ENCODE results near the gene LAMA5. TPM values are rescaled to one million over a fixed set of nuclear protein-coding genes. Genes with fewer than 3 reads are reported as not detected.

LAMA5 gene
- total and polyA plus RNA-seq, 2 experiments from 2014 or later = 201 to 298 TPM

GRCh38 chr20:62291251-62292066, 75.7 kb downstream of the LAMA5 start:
- Histone ChIP-seq H3K4me1 (ENCODE audit: insufficient read depth) (no peaks in the 10 kb centered on the region), H3K4me3 (no peak overlapping the region), H3K79me2 (replicated peaks; ENCODE audit: insufficient read depth) (no peaks in the 10 kb centered on the region), H3F3A (replicated peaks; ENCODE audit: low read depth) (0 out of 2 replicates have a peak, but pooled peaks cover 3% of the 10 kb centered on the region), H3K27me3 (ENCODE audit: insufficient read depth) (no peaks in the 10 kb centered on the region), H3K36me3 (ENCODE audit: insufficient read depth) (no peaks in the 10 kb centered on the region), H4K20me1 (replicated peaks; ENCODE audit: insufficient read depth) (no peaks in the 10 kb centered on the region), H3K9me2 (ENCODE audit: insufficient read depth) (no peaks in the 10 kb centered on the region), H3K4me2 (no peak overlapping the region), H2AFZ (no peak overlapping the region), H3K27ac (ENCODE audit: low read depth) (no peak overlapping the region)
- no peaks in the 10 kb centered on the region for H3K9me3 Mint-ChIP-seq
- H3K4me3 Mint-ChIP-seq = no peak overlapping the region
- H3K27ac Mint-ChIP-seq = no peak overlapping the region
- peaks cover 37% of the 10 kb centered on the region for H3K36me3 Mint-ChIP-seq (ENCODE audit: low read depth)
- DNase-seq (ENCODE audit: low spot score) (no peak), ATAC-seq (no peak)
- H3K27me3 Mint-ChIP-seq (ENCODE audit: insufficient read depth, low read depth, poor library complexity) = peaks cover 11% of the 10 kb centered on the region
- TF ChIP-seq EZH2 (IDR thresholded peaks at IDR 0.05; ENCODE audit: low read depth, unreplicated experiment) = no peak
- no peak for TF ChIP-seq JUNB (IDR thresholded peaks at IDR 0.05; ENCODE audit: unreplicated experiment)
- no peak for TF ChIP-seq EZH2phosphoT487 (IDR thresholded peaks at IDR 0.05; ENCODE audit: unreplicated experiment)
- TF ChIP-seq, protein P1, sequence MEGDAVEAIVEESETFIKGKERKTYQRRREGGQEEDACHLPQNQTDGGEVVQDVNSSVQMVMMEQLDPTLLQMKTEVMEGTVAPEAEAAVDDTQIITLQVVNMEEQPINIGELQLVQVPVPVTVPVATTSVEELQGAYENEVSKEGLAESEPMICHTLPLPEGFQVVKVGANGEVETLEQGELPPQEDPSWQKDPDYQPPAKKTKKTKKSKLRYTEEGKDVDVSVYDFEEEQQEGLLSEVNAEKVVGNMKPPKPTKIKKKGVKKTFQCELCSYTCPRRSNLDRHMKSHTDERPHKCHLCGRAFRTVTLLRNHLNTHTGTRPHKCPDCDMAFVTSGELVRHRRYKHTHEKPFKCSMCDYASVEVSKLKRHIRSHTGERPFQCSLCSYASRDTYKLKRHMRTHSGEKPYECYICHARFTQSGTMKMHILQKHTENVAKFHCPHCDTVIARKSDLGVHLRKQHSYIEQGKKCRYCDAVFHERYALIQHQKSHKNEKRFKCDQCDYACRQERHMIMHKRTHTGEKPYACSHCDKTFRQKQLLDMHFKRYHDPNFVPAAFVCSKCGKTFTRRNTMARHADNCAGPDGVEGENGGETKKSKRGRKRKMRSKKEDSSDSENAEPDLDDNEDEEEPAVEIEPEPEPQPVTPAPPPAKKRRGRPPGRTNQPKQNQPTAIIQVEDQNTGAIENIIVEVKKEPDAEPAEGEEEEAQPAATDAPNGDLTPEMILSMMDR (conservative IDR thresholded peaks at IDR 0.05; ENCODE audit: low read depth in 2 of 2) = no peak
- TF ChIP-seq NANOG (IDR thresholded peaks at IDR 0.05; ENCODE audit: borderline replicate concordance) = no peak
- TF ChIP-seq, protein P2, sequence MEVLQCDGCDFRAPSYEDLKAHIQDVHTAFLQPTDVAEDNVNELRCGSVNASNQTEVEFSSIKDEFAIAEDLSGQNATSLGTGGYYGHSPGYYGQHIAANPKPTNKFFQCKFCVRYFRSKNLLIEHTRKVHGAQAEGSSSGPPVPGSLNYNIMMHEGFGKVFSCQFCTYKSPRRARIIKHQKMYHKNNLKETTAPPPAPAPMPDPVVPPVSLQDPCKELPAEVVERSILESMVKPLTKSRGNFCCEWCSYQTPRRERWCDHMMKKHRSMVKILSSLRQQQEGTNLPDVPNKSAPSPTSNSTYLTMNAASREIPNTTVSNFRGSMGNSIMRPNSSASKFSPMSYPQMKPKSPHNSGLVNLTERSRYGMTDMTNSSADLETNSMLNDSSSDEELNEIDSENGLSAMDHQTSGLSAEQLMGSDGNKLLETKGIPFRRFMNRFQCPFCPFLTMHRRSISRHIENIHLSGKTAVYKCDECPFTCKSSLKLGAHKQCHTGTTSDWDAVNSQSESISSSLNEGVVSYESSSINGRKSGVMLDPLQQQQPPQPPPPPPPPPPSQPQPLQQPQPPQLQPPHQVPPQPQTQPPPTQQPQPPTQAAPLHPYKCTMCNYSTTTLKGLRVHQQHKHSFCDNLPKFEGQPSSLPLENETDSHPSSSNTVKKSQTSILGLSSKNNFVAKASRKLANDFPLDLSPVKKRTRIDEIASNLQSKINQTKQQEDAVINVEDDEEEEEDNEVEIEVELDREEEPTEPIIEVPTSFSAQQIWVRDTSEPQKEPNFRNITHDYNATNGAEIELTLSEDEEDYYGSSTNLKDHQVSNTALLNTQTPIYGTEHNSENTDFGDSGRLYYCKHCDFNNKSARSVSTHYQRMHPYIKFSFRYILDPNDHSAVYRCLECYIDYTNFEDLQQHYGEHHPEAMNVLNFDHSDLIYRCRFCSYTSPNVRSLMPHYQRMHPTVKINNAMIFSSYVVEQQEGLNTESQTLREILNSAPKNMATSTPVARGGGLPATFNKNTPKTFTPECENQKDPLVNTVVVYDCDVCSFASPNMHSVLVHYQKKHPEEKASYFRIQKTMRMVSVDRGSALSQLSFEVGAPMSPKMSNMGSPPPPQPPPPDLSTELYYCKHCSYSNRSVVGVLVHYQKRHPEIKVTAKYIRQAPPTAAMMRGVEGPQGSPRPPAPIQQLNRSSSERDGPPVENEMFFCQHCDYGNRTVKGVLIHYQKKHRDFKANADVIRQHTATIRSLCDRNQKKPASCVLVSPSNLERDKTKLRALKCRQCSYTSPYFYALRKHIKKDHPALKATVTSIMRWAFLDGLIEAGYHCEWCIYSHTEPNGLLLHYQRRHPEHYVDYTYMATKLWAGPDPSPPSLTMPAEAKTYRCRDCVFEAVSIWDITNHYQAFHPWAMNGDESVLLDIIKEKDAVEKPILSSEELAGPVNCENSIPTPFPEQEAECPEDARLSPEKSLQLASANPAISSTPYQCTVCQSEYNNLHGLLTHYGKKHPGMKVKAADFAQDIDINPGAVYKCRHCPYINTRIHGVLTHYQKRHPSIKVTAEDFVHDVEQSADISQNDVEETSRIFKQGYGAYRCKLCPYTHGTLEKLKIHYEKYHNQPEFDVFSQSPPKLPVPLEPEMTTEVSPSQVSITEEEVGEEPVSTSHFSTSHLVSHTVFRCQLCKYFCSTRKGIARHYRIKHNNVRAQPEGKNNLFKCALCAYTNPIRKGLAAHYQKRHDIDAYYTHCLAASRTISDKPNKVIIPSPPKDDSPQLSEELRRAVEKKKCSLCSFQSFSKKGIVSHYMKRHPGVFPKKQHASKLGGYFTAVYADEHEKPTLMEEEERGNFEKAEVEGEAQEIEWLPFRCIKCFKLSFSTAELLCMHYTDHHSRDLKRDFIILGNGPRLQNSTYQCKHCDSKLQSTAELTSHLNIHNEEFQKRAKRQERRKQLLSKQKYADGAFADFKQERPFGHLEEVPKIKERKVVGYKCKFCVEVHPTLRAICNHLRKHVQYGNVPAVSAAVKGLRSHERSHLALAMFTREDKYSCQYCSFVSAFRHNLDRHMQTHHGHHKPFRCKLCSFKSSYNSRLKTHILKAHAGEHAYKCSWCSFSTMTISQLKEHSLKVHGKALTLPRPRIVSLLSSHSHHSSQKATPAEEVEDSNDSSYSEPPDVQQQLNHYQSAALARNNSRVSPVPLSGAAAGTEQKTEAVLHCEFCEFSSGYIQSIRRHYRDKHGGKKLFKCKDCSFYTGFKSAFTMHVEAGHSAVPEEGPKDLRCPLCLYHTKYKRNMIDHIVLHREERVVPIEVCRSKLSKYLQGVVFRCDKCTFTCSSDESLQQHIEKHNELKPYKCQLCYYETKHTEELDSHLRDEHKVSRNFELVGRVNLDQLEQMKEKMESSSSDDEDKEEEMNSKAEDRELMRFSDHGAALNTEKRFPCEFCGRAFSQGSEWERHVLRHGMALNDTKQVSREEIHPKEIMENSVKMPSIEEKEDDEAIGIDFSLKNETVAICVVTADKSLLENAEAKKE (CRISPR knock-in tag; IDR thresholded peaks at IDR 0.05) = no peak
- TF ChIP-seq, protein P3, sequence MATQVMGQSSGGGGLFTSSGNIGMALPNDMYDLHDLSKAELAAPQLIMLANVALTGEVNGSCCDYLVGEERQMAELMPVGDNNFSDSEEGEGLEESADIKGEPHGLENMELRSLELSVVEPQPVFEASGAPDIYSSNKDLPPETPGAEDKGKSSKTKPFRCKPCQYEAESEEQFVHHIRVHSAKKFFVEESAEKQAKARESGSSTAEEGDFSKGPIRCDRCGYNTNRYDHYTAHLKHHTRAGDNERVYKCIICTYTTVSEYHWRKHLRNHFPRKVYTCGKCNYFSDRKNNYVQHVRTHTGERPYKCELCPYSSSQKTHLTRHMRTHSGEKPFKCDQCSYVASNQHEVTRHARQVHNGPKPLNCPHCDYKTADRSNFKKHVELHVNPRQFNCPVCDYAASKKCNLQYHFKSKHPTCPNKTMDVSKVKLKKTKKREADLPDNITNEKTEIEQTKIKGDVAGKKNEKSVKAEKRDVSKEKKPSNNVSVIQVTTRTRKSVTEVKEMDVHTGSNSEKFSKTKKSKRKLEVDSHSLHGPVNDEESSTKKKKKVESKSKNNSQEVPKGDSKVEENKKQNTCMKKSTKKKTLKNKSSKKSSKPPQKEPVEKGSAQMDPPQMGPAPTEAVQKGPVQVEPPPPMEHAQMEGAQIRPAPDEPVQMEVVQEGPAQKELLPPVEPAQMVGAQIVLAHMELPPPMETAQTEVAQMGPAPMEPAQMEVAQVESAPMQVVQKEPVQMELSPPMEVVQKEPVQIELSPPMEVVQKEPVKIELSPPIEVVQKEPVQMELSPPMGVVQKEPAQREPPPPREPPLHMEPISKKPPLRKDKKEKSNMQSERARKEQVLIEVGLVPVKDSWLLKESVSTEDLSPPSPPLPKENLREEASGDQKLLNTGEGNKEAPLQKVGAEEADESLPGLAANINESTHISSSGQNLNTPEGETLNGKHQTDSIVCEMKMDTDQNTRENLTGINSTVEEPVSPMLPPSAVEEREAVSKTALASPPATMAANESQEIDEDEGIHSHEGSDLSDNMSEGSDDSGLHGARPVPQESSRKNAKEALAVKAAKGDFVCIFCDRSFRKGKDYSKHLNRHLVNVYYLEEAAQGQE (IDR thresholded peaks at IDR 0.05; ENCODE audit: unreplicated experiment) = no peak
- no peak for TF ChIP-seq CREB1 (CRISPR knock-in tag; IDR thresholded peaks at IDR 0.05; ENCODE audit: low read depth)
- TF ChIP-seq ZNF331 (CRISPR knock-in tag; IDR thresholded peaks at IDR 0.05; ENCODE audit: low read depth) = no peak
- H3K4me1 Mint-ChIP-seq = no peaks in the 10 kb centered on the region

All from GM23338 (cell line).